GM19035 (cell line): ENCODE measurements around the gene DUS1L.

ENCODE experiments used
- ATAC-seq: cut with Tn5 transposase; IDR thresholded peaks from one replicate; pipeline ENCODE4 v1.9.1; 2021; ENCODE audit not compliant: unreplicated experiment

Gene DUS1L

GRCh38 chr17:82029391-82029790 lies 36.2 kb downstream of the DUS1L start:
- ATAC-seq: no peak

- no peak for ATAC-seq
These were observed 36.6 kb downstream of the DUS1L start for GRCh38 chr17:82028966-82029365.

- no peak for ATAC-seq
These were observed 37.4 kb downstream of the DUS1L start for GRCh38 chr17:82028246-82028645.

- ATAC-seq: no peak
These were observed 40.0 kb downstream of the DUS1L start for GRCh38 chr17:82025401-82026107.

- no peak for ATAC-seq
These were observed 40.7 kb downstream of the DUS1L start for GRCh38 chr17:82024859-82025258.

GRCh38 chr17:82023447-82024241 lies 42.0 kb downstream of the DUS1L start:
- peak; percentile 1 for ATAC-seq

GRCh38 chr17:82022981-82023446 lies 42.6 kb downstream of the DUS1L start, which contains the start of gene LRRC45:
LRRC45 (plus strand) TSS chr17:82023305; CDS start chr17:82023644, 339 bp downstream.
- ATAC-seq: peak; percentile 90

- ATAC-seq: no peak
These were observed 43.2 kb downstream of the DUS1L start, which contains the start of gene CENPX for GRCh38 chr17:82022310-82022980. CENPX (minus strand) TSS chr17:82022878; CDS start chr17:82022861, 17 bp downstream.

- no peak for ATAC-seq
These were observed 43.7 kb downstream of the DUS1L start for GRCh38 chr17:82021900-82022309.

GRCh38 chr17:82021107-82021899 lies 44.3 kb downstream of the DUS1L start:
- ATAC-seq: no peak

GRCh38 chr17:82020572-82021106 lies 45.0 kb downstream of the DUS1L start:
- ATAC-seq: no peak

- ATAC-seq: no peak
These were observed 45.7 kb downstream of the DUS1L start for GRCh38 chr17:82019690-82020571.

- no peak for ATAC-seq
These were observed 46.5 kb downstream of the DUS1L start for GRCh38 chr17:82018989-82019689.

GRCh38 chr17:82018152-82018988 lies 47.2 kb downstream of the DUS1L start:
- no peak for ATAC-seq

- ATAC-seq: no peak
These were observed 47.9 kb downstream of the DUS1L start for GRCh38 chr17:82017612-82018151.

- ATAC-seq: no peak
These were observed 48.6 kb downstream of the DUS1L start for GRCh38 chr17:82016875-82017459.
